ENCODE measurements around the gene FAM168B. TPM values are rescaled to one million over a fixed set of nuclear protein-coding genes. Genes with fewer than 3 reads are reported as not detected.

Gene FAM168B
- total RNA-seq, 4 donors from 2014 or later: 54.5 to 95.8 (median 81.5) TPM

DNA sequence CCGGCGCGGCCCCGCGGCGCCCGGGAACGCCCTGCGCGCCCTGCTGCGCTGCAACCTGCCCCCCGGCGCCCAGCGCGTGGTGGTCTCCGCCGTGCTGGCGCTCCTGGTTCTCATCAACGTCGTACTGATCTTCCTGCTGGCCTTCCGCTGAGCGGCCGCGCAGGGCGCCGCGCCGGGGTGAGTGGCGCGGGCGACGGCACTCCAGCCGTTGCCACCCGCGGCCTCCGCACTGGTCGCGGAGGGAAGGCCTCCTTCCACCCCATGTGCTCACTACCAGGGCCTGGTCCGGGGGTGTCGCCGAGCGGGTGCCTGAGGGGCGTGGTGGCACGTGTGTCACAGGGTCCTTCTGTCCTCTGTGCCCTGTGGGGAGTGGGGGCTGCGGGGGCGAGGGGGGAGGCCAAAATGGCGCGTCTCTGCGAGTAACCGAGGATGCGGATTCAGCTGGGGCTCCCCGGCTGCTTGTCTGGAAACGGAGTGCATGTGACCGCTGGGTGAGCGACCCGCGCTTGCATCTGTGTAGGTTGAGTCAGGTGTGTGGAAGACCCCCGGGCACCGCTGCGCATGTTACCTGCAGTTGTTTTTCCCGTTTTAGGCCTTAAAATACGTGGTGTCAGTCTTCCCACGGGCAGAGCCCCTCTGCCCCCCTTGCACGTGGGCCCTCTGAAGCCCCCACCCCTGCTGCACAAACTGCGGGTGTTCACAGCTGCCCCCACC is 58.0 kb downstream of the FAM168B start:
- TF ChIP-seq POLR2A (IDR thresholded peaks at IDR 0.05) (no peak), CTCF (IDR thresholded peaks at IDR 0.05) (no peak)
- no peak overlapping the region for H3K27ac ChIP-seq

DNA sequence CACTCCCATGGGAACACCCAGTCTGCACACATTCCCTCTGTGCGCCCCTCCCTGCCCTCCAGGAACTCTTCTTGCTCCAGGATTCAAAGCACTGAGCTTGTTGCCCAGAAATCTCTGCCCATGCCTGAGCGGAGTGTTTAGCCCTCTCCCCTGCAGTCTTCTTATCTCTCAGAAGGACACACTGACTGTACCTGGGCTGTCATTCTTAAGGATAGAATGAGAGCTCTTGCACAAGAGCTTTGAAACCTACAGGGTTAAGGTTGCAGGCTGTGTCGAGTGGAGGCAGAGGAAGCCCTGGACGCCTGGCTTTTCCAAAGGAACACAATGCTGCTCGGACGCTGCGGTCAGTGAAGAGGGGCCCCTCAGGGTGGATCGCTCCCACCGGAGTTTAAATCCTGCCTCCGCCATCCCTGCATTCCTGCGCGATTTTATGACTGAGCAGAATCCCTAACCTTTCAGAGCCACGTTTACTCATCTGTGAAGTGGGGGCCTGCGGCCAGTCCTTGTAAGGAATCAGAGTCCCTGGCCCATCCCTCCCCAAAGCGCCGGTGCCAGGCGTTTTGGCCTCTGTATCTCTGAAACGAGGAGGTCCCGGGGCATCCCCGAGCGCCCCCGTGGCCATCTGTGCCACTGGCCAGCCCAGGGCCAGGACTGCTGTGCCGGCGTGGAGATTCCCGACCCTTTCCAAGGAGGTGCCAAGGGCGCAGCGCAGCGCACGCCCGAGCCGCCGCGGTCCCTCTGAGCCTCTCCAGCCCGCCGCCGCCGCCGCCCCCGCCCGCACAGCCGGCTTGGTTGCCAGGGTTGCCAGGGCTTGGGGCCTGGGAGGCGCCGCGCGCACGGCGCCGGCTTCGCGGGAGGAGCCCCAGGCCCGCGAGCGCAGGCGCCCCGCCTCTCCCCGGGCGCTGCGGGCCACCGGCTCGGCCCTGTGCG is 58.9 kb downstream of the FAM168B start:
- no peaks in the 10 kb centered on the region for H3K36me3 ChIP-seq
- TF ChIP-seq POLR2A (IDR thresholded peaks at IDR 0.05): no peak
- TF ChIP-seq CTCF (IDR thresholded peaks at IDR 0.05): no peak
- peak overlapping the region in 2 of 4 donors; percentile 39 to 40 for H3K4me3 ChIP-seq

More for the DNA sequence above, 58.0 kb downstream of the FAM168B start:
- H3K4me1 ChIP-seq: peaks cover 0 to 9% (median 1%) of the 10 kb centered on the region in 4 donors
- H3K9me3 ChIP-seq: no peaks in the 10 kb centered on the region
- H3K36me3 ChIP-seq: no peaks in the 10 kb centered on the region
- peaks cover 0 to 12% of the 10 kb centered on the region in 2 donors for H3K27me3 ChIP-seq
- H3K4me3 ChIP-seq: peak overlapping the region in 2 of 4 donors; percentile 39 to 44
- DNase-seq: no peak

GRCh38 chr2:131033786-131034121 is 59.5 kb downstream of the FAM168B start:
- Histone ChIP-seq H3K9me3 (no peaks in the 10 kb centered on the region), H3K4me1 (peaks cover 0 to 6% (median 0%) of the 10 kb centered on the region in 4 donors), H3K4me3 (no peak overlapping the region), H3K36me3 (no peaks in the 10 kb centered on the region), H3K27ac (no peak overlapping the region), H3K27me3 (peaks cover 0 to 7% of the 10 kb centered on the region in 2 donors)
- no peak for TF ChIP-seq CTCF (IDR thresholded peaks at IDR 0.05)
- TF ChIP-seq POLR2A (IDR thresholded peaks at IDR 0.05): no peak
- DNase-seq: no peak

More for the DNA sequence above, 58.9 kb downstream of the FAM168B start:
- no peak overlapping the region for H3K27ac ChIP-seq
- DNase-seq: no peak
- H3K9me3 ChIP-seq: no peaks in the 10 kb centered on the region
- H3K27me3 ChIP-seq: peaks cover 0 to 7% of the 10 kb centered on the region in 2 donors
- peaks cover 0 to 6% (median 0%) of the 10 kb centered on the region in 4 donors for H3K4me1 ChIP-seq

- H3K4me3 ChIP-seq: no peak overlapping the region
- H3K27me3 ChIP-seq: peaks cover 0 to 7% of the 10 kb centered on the region in 2 donors
- TF ChIP-seq POLR2A (IDR thresholded peaks at IDR 0.05) (no peak), CTCF (IDR thresholded peaks at IDR 0.05) (no peak)
- H3K36me3 ChIP-seq: no peaks in the 10 kb centered on the region
- H3K9me3 ChIP-seq: no peaks in the 10 kb centered on the region
- H3K27ac ChIP-seq: no peak overlapping the region
- peaks cover 0 to 6% (median 0%) of the 10 kb centered on the region in 4 donors for H3K4me1 ChIP-seq
- DNase-seq: no peak
Observed at GRCh38 chr2:131032393-131032836, 60.8 kb downstream of the FAM168B start.

GRCh38 chr2:131031875-131032274 is 61.4 kb downstream of the FAM168B start:
- DNase-seq: no peak
- no peaks in the 10 kb centered on the region for H3K9me3 ChIP-seq
- H3K27me3 ChIP-seq: peaks cover 0 to 7% of the 10 kb centered on the region in 2 donors
- TF ChIP-seq POLR2A (IDR thresholded peaks at IDR 0.05) (no peak), CTCF (IDR thresholded peaks at IDR 0.05) (no peak)
- no peak overlapping the region for H3K27ac ChIP-seq
- no peaks in the 10 kb centered on the region for H3K36me3 ChIP-seq
- H3K4me1 ChIP-seq: peaks cover 0 to 6% (median 0%) of the 10 kb centered on the region in 4 donors
- H3K4me3 ChIP-seq: no peak overlapping the region
